Endothelial cell of hepatic sinusoid (primary cell): ENCODE results near the gene SPDYE17.
"Not testable (repeated sequence)": the region's sequence is repeated elsewhere in the genome, so short reads cannot be mapped to it uniquely, and the experiment has no call there.

Source experiments
- in situ Hi-C: cut with HindIII; loops from 2 replicates; pipeline ENCODE4 v1.10.0; 2017; ENCODE audit warnings: low sequenced_read_pairs

SPDYE17 gene

DNA sequence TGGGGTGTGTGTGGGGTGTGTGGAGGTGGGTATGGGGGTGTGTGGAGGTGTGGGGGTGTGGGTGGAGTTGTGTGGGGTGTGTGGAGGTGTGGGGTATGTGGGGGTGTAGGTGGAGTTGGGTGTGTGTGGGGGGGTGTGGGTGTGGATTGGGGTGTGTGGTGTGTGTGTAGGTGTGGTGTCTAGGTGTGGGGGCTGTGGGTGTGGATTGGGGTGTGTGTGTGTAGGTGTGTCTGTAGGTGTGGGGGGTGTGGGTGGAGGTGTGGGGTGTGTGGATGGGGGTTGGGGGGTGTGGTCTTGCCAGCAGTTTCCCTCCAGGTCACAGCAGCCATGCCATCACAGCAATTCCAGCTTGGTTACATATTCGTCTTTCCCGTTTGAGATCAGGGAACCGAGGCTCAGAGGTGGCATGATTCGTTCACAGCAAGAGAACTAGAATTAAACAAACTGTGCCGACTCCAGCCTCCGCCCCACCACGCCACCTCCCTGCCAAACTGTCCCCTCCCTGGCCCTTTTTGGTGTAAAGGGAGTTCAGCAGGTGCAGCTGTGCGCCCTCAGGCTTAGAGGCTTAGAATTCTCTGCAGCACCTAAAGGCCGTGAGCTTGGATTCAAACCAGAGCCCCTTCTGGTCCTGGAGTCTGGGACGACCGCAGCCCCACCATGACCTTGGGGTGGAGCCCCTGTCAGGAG lies 33.3 kb downstream of the SPDYE17 start:
- in situ Hi-C loops, result not testable (repeated sequence)

DNA sequence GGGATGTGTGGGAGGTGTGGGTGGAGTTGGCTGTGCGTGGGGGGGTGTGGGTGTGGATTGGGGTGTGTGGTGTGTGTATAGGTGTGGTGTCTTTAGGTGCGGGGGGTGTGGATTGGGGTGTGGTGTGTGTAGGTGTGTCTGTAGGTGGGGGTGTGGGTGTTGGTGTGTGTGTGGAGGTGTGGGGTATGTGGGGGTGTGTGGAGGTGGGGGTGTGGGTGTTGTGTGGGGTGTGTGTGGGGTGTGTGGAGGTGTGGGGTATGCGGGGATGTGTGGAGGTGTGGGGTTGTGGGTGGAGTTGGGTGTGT lies 33.9 kb downstream of the SPDYE17 start:
- in situ Hi-C loops, result no loop called here

DNA sequence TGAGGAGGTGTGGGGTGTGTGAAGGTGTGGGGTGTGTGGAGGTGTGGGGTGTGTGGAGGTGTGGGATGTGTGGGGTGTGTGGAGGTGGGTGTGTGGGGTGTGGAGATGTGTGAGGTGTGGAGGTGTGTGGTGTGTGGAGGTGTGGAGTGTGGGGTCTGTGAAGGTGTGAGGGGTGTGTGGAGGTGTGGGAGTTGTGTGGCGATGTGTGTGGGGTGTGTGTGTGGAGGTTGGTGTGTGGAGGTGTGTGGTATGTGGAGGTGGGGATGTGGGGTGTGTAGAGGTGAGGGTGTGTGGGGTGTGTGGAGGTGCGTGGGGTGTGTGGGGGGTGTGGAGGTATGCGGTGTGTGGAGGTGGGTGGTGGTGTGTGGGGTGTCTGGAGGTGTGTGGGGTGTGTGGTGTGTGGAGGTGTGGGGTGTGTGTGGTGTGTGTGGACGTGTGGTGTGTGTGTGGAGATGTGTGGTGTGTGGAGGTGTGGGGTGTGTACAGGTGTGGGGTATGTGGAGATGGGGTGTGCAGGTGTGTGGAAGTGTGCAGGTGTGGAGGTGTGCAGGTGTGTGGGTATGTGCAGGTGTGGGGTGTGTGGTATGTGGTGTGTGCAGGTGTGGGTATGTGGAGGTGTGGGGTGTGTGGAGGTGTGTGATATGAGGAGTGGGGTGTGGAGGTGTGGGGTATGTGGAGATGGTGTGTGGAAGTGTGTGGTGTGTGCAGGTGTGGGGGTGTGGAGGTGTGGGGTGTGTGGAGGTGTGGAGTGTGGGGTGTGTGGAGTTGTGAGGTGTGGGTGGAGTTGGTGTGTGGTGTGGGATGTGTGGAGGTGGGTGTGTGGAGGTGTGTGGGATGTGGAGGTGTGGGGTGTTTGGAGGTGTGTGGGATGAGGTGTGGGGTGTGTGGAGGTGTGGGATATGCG lies 34.5 kb downstream of the SPDYE17 start:
- in situ Hi-C loops, result no loop called here

DNA sequence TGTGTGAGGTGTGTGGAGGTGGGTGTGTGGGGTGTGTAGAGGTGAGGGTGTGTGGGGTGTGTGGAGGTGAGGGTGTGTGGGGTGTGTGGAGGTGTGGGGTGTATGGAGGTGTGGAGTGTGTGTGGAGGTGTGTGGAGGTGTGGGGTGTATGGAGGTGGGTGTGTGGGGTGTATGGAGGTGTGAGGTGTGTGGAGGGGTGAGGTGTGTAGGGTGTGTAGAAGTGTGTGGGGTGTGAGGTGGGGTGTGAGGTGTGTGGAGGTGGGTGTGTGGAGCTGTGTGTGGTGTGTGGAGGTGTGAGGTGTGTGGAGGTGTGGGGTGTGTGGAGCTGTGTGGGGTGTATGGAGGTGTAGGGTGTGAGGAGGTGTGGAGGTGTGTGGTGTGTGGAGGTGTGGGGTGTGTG lies 35.2 kb downstream of the SPDYE17 start:
- in situ Hi-C loops, result not testable (repeated sequence)

DNA sequence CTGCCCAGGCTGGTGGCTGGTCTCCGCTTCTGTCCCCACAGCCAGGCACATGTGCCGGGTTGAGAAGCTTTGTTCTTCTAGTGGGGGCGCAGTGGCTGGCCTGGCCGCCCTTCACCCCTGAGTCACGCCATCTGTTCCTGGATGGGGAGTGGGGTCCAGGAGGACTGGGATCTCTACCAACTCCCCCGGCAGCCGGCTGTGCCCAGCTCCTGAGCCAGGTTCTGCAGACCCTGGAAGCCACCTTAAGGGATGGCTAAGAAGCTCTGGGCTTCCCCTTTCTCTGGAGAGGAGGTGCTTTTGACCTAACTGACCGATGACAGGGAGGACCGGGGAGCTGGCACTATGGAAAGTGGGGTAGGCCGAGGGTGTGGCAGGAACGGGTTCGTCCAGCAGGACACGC lies 37.9 kb downstream of the SPDYE17 start:
- in situ Hi-C loops, result not testable (repeated sequence)

DNA sequence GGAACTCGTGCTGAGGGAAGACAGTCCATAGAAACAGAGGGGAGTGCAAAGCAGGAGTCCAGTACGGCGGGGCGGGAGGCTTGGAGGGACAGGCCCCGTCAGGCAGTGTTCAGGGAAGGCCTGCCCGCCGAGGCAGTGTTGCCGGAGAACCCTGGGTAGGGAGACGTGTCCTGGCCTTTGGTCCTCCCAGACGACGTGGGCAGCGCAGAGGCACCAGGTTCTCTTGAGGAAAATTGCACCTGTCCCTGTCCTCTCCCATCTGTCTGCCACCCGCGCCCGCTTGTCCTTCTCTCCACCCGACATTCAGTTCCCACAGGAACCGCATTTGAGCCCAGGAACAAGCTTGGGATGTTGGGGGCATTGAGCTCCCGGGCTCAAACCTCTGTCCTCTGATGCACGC lies 38.3 kb downstream of the SPDYE17 start:
- in situ Hi-C loops, result not testable (repeated sequence)

DNA sequence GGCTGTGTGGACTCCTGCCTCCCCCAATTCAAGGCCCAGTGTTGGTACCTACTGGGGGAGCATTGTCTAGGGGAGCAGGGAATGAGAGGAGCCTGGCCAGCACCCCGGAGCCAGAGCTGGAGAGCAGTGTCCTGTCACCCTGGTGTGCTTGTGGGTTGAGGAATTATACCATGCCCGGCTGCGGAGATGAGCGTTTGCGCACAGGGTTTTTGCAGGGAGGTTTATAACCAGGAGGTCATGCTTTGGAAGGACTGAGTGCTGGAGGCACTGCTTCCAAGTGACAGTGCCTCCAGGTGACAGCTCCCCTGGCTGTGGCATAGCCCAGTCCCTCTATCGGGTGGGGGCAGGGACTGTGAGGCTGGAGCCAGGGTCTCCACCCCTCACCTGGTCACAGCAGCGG lies 39.3 kb downstream of the SPDYE17 start:
- in situ Hi-C loops, result not testable (repeated sequence)

DNA sequence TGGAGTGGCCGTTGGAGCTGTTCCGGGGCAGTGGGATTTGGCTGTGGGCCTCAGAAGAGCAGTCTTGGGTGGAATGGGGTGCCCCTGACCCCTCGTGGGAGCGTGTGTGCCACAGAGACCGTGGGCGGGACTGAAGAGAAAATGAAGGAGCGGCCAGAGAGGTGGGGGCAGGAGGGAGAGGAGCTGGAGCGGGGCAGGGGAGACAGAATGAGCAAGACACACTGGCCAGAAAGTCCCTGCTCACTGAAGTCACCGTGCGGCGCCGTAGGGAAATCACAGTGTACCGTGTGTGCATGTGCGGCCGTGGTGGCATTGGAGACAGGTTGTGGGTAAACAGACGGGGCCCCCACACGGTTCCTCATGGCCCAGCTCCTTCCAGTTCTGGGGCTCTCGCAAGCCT lies 40.0 kb downstream of the SPDYE17 start:
- in situ Hi-C loops, result not testable (repeated sequence)

DNA sequence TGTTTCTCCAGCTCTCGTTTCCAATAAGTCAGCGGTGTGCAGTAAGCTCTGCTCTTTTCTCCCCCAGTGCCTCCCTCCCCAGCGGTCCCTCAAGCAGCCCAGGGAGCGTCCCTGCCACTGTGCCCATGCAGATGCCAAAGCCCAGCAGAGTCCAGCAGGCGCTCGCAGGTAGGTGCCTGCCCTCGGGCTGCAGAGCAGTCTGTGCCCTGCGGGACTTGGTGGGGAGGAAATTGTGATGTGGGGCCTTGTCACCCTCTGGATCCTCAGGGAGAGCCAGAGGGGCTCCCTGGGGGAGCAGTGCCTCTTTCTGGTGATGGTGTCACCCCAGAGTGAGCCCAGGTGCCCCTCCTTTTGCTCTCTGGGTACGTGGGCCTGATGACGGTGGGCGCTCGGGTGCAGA lies 42.0 kb downstream of the SPDYE17 start:
- in situ Hi-C loops, result not testable (repeated sequence)

DNA sequence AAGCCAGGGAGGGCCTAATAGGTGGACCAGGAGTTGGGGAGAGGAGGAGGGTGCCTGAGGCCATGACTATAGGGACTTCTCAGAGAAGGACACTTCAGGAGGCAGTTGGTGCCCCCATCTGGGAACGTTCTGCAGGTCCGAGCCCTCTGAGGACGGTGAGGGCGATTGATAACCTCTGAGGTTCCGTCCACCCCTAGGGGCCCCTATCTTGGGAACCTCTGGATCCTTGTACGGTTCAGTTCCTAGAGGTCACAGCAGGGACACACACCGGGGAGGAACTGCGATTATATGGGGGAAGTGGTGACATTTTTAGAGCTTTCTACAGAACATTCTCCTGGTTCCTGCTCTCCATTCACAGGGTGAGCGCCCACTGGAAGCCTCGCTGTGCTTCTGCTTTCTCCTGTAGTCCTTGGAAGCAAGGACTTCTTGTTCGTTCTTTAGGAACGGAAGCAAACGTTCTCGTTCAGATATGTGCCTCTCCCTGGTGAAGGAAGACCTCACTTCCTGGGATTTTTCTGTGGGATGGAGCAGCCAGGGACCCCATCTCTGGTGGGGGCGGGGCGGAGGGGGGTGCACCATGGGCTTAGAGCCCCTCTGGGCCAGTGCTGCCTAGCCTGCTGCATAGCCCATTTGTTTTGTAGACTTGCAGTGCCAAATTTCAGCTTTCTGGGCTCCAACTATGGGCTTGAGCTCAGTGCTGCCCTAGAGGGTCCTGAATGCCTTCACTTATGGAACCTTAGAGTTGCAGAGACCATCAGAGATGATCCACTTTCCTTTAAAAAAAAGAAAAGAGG lies 46.0 kb downstream of the SPDYE17 start:
- in situ Hi-C loops, result not testable (repeated sequence)

DNA sequence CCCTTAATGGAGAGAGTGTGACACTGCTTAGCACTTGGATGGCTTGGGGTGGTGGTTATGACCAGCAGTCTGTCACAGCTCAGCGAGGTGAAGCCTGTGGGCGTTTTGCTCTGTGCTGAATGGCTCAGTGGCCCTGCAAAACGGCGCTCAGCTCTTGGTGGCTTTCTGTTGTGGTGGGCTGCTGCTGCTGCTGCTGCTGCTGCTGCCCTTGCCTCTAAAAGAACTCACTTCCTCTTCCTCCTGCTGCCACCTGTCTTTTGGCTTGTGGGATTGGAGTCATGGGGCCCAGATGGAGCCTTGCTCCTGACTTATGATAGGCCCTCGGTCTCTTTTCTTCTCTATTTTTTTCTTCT lies 47.4 kb downstream of the SPDYE17 start:
- in situ Hi-C loops, result not testable (repeated sequence)

DNA sequence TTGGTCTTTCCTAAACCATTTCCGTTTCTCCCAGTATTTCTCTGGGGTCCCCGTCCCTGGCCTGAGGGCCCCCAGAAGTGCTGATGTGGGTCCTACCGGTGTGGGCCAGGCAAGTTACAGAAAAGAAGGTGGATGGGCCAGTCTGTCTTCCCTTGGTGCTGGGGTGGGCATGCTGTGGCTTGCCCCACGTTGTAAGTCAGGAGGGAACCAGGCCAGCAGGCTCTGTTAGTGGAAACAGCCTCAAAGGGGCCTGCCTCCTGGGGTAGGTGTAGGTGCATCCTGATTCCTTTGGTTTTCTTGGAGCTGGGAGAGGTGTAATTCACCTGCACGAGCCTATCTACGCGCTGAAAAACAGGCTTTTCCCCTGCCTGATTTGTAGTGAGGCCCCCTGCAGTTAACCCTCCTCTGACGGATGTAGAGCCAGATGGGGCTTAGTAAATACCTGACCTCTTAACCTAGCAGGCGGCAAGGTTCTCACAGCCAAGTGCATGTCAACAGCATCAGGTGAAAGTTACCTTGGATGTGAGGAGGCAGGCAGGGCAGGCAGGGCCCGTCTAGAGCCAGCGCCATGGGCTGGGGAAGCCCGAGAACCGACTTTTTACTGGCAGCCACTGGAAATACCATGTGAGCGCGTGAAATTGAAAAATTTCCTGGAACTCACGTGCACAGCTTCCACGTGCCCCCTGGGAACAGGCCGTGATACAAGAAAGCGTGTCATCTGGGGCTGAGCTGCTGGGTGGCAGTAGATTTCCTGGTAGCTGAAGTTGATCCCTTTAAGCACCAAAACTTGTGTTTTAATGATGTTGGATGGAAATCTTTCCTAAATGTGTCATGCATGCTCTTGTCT lies 48.0 kb downstream of the SPDYE17 start:
- in situ Hi-C loops, result not testable (repeated sequence)

DNA sequence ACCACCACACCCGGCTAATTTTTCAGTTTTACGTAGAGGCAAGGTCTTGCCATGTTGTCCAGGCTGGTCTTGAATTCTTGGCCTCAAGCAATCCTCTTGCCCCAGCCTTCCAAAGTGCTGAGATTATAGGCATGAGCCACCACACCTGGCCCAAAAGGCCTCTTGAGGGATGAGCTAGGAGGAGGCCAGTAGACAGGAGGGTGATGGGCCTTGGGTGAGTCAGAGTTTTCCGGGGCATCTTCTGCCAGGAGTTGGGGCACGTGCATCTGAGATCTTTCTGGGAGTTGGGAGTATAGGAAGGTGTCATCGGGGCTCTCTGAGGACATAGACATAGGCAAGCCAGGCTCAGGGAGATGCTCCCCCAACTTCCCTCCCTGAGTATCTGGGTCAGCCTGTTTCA lies 48.8 kb downstream of the SPDYE17 start:
- in situ Hi-C loops, result not testable (repeated sequence)

DNA sequence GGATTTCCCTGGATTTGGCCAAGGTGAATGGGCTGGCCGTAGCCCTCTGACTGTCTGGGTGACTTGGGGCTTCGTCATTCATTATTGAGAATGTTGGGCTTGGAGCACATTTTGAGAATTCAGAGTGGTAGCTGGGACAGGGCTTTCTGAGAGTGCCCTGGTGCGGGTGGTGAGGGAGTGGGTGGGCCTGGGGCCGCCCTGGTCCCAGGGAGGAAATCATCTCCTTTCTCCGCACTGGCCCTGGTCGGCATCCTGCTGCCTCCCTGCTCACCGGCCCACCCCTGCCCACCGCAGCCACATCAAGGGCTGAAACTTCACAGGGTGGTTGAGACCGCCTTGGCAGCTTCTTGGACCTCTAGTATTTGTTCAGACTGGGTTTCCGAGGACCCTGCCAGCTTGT lies 49.7 kb downstream of the SPDYE17 start:
- in situ Hi-C loops, result not testable (repeated sequence)

DNA sequence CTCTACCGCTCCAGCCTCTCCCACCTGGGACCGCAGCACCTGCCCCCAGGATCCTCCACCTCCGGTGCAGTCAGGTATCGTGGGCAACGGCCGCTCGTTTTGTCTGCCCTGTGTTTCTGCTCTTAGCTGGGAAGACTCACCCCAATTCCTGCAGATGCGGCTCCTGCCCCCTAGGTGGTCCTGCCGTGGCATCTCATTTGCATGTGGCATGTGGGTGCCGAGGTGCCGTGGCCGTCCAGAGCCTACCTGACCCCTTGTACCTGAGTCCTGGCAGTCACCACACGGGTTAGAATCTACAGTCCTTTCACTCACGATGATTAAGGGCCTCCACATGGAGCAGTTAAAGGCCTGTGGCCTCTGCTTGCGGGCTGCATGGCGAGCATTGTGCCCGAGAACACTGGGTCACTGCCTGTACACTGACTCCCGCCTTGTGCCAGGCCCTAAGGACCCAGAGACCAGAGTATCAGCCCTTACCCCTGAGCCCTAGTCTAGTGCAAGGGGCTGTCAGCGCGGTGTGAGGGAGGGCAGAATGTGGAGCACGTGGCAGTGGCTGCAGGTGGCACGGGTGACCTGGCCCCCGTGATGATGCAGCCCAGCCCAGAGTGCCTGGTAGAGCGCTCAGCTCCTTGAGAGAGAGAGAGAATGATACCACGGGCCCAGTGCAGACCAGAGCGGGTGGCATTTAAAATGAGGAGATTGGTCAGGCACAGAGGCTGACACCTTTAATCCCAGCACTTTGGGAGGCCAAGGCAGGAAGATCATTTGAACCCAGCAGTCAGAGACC lies 50.8 kb downstream of the SPDYE17 start:
- in situ Hi-C loops, result not testable (repeated sequence)

DNA sequence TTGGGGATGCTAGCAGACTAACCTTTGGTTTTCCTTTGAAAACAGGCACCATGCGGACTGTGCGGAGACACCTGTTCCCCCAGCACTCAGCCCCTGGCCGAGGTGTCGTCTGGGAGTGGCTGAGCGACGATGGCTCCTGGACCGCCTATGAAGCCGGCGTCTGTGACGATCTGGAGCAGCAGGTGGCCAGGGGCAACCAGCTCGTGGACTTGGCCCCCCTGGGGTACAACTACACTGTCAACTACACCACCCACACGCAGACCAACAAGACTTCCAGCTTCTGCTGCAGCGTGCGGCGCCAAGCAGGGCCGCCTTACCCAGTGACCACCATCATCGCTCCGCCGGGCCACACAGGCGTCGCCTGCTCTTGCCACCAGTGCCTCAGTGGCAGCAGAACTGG lies 51.6 kb downstream of the SPDYE17 start:
- in situ Hi-C loops, result not testable (repeated sequence)

DNA sequence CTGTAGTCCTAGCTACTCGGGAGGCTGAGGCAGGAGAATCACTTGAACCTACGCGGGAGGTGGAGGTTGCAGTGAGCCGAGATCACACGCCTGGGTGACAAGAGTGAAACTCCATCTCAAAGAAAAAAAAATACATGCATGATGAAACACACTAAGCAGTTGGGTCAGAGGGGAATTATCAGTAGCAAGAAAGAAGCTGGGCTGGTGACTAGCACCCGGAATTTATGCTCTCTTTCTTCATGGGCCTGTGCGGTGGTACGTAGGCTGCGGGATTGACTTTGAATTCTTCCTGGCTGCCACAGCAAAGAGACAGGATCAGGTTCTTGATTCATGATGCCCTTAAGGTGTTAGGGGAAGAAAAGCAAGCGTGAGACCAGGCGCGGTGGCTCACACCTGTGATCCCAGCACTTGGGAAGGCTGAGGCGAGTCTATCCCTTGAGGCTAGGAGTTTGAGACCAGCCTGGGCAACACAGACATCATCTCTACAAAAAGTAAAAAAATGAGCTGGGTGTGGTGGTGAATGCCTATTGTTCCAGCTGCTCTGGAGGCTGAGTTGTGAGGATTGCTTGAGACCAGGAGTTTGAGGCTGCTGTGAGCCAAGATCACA lies 54.3 kb downstream of the SPDYE17 start:
- in situ Hi-C loops, result not testable (repeated sequence)

DNA sequence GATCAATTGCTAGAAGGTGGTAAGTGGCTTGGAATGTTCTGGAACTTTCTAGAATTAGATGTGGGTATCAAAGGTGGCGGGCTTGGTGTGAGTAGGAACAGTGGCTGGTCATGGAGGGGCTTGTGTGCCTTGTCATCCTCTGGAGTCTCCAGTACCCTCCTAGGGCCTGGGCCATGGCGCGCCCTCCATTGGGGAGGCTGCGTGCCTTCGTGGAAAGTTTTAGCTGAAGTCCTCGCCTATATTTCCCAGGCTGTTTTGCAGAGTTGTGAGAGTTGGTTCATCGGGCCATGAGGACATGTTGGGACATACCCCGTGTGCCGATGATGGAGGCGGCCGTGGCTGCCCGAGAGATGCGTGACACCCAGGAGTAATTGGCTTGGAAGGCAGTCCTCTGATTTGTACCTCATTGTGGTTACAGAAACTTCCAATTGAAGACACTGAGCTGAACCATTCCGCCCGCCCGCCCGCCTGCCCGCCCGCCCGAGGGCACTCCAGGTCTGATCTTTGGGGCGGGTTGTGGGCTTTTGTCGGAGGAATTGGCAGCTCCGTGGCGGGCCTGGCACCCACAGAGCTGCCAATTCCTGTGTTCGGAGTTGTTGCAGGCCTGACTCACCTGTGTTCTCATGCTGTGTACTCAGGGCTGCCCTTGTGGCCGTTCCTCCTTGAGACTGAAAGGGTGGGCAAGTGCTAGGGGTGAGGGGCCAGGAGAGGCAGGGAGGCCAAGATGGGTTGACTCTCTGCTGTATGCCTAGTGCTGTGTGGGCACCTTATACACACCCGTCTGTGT lies 57.2 kb downstream of the SPDYE17 start:
- in situ Hi-C loops, result not testable (repeated sequence)

DNA sequence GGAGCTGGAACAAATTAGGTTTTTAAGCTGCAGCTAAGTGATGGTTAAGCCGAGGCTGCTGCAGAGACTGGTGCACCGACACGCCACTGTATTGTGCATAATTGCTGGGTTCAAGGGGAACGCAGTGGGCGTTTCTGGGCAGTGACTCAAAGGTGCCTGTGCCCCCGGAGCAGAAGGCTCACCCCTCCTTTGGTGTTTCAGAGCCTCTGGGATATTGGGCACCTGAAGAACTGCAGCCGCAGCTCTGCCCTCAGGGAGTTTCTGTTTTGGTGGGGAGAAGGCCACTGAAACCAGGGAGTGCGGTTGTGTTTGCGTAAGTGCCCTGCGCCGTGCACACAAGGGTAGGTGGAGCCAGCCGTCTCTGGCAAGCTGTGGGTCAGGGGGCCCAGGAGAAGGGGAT lies 57.8 kb downstream of the SPDYE17 start:
- in situ Hi-C loops, result not testable (repeated sequence)
